ENCODE measurements around the gene PPP1R9A.

DNA sequence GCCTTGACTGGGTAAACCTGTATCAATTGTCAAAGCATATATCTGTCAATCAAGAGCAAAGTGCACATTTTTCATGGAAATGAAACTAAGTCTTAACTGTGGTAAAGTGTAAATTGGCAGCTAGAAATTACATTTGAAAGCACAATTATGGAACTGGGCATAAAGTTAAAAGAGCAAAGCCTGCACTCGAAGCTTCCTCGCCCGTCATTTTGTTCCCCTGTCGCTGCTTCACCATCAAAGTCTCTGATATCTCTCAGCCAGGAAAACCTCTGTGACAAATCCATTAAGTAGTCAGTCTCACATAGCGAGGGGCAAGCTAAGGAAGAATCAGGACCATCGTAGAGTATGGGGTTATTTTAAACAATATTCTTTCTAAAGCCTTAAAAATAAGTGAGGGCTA, 389.1 kb downstream of the PPP1R9A start:
- TF ChIP-seq, protein P1, sequence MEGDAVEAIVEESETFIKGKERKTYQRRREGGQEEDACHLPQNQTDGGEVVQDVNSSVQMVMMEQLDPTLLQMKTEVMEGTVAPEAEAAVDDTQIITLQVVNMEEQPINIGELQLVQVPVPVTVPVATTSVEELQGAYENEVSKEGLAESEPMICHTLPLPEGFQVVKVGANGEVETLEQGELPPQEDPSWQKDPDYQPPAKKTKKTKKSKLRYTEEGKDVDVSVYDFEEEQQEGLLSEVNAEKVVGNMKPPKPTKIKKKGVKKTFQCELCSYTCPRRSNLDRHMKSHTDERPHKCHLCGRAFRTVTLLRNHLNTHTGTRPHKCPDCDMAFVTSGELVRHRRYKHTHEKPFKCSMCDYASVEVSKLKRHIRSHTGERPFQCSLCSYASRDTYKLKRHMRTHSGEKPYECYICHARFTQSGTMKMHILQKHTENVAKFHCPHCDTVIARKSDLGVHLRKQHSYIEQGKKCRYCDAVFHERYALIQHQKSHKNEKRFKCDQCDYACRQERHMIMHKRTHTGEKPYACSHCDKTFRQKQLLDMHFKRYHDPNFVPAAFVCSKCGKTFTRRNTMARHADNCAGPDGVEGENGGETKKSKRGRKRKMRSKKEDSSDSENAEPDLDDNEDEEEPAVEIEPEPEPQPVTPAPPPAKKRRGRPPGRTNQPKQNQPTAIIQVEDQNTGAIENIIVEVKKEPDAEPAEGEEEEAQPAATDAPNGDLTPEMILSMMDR (IDR thresholded peaks at IDR 0.05): no peak
- no peak for TF ChIP-seq POLR2A (IDR thresholded peaks at IDR 0.05)
- no peak for TF ChIP-seq EP300 (IDR thresholded peaks at IDR 0.05)

Measured in gastroesophageal sphincter (tissue), 3 donors.